ENCODE results near the gene RHOH. TPM values are rescaled to one million over a fixed set of nuclear protein-coding genes. Genes with fewer than 3 reads are reported as not detected.

The RHOH gene
- total RNA-seq, 2 donors from 2014 or later = 1.6 to 2.6 TPM

GRCh38 chr4:40193578-40193977, 3.3 kb upstream of the RHOH start:
- intact Hi-C loops (cut with DNase I) = no loop called here
- Histone ChIP-seq H3K27me3 (no peaks in the 10 kb centered on the region), H3K4me3 (no peak overlapping the region), H3K9ac (ENCODE audit: low read depth in 2 of 2, low read length in 2 of 2) (peak overlapping the region in 1 of 2 donors; percentile 37), H3K27ac (peak overlapping the region; percentile 52), H3K36me3 (no peaks in the 10 kb centered on the region), H3K4me1 (no peaks in the 10 kb centered on the region), H3K9me3 (no peaks in the 10 kb centered on the region)
- TF ChIP-seq CTCF (IDR thresholded peaks at IDR 0.05) = no peak
- DNase-seq = no peak

DNA sequence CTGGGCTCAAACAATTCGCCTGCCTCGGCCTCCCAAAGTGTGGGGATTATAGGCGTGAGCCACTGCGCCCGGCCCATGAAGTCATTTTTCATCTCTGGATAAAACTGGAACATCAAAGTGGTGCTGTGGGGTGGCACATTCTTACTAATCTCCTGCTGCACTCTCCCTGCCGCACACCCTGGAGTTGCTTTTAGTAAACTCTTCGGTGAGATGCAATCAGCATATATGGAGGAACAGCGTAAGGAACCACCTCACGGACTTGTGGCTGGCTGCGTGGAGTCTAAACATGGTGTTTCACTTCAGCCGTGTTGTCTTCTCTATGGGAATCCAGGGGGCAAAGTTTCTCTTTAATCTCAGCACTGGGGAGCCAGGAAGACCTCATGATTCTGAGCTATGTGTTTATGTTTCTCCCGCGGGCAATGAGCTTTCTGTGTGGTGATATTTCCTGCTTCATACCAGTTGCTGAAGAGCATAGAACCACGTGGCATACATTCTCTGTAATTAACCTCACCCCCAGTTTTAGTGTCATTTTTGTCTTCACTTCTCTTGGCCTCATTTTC, 2.1 kb upstream of the RHOH start:
- TF ChIP-seq CTCF (IDR thresholded peaks at IDR 0.05) = no peak
- Histone ChIP-seq H3K9ac (ENCODE audit: low read depth in 2 of 2, low read length in 2 of 2) (peak overlapping the region in 1 of 2 donors; percentile 30), H3K27ac (peak overlapping the region; percentile 52), H3K9me3 (no peaks in the 10 kb centered on the region), H3K36me3 (no peaks in the 10 kb centered on the region), H3K27me3 (no peaks in the 10 kb centered on the region), H3K4me3 (no peak overlapping the region), H3K4me1 (no peaks in the 10 kb centered on the region)
- intact Hi-C loops (cut with DNase I) = no loop called here
- no peak for DNase-seq

DNA sequence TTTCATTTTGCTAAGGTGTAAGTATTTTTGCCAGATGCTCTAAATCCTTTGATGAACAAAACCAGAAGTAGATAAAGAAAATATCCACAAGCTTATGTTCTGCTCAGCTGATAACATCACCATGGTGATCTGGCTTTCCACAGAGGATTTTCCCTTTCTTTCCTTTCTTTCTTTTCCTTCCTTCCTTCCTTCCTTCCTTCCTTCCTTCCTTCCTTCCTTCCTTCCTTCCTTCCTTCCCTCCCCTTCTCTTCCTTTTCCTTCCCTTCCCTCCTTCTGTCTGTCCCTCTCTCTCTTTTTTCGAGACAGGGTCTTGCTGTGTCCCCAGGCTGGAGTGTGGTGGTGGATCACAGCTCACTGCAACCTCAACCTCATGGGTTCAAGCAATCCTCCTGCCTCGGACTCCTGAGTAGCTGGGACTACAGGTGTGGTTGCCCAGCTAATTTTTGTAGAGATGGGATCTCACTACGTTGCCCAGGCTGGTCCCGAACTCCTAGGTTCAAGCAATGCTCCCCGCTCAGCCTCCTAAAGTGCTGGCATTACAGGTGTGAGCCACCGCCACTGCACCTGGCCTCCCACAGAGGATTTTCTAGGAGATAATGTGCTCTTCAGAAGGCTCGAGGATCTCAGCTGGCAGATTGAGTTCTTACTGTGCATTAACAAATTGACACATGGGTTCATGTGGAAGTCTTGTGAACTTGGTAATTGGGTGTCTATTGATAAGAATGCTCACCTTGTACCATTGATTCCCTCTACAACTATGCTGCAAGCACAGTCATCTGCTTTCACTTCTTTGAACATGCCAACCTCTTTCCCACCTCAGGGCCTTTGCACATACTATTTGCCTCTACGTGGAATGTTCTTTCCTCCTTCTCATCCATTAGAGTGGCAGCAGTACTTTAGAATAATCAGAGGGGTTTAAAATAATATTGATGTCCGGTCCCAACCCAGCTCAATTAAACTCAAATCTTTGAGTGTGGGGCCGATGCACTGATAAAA, 1.4 kb upstream of the RHOH start:
- no peak overlapping the region for H3K9ac ChIP-seq (ENCODE audit: low read depth in 2 of 2, low read length in 2 of 2)
- H3K9me3 ChIP-seq = no peaks in the 10 kb centered on the region
- H3K4me1 ChIP-seq = no peaks in the 10 kb centered on the region
- no peak for TF ChIP-seq CTCF (IDR thresholded peaks at IDR 0.05)
- DNase-seq = no peak
- intact Hi-C loops (cut with DNase I) = no loop called here
- no peaks in the 10 kb centered on the region for H3K36me3 ChIP-seq
- H3K27me3 ChIP-seq = no peaks in the 10 kb centered on the region
- H3K27ac ChIP-seq = peak overlapping the region; percentile 52
- no peak overlapping the region for H3K4me3 ChIP-seq

GRCh38 chr4:40196272-40196671, 559 bp upstream of the RHOH start:
- intact Hi-C loops (cut with DNase I) = no loop called here
- no peak for TF ChIP-seq CTCF (IDR thresholded peaks at IDR 0.05)
- Histone ChIP-seq H3K4me3 (no peak overlapping the region), H3K4me1 (no peaks in the 10 kb centered on the region), H3K9me3 (no peaks in the 10 kb centered on the region), H3K36me3 (no peaks in the 10 kb centered on the region), H3K27me3 (no peaks in the 10 kb centered on the region), H3K9ac (ENCODE audit: low read depth in 2 of 2, low read length in 2 of 2) (no peak overlapping the region), H3K27ac (peak overlapping the region; percentile 60)
- no peak for DNase-seq

DNA sequence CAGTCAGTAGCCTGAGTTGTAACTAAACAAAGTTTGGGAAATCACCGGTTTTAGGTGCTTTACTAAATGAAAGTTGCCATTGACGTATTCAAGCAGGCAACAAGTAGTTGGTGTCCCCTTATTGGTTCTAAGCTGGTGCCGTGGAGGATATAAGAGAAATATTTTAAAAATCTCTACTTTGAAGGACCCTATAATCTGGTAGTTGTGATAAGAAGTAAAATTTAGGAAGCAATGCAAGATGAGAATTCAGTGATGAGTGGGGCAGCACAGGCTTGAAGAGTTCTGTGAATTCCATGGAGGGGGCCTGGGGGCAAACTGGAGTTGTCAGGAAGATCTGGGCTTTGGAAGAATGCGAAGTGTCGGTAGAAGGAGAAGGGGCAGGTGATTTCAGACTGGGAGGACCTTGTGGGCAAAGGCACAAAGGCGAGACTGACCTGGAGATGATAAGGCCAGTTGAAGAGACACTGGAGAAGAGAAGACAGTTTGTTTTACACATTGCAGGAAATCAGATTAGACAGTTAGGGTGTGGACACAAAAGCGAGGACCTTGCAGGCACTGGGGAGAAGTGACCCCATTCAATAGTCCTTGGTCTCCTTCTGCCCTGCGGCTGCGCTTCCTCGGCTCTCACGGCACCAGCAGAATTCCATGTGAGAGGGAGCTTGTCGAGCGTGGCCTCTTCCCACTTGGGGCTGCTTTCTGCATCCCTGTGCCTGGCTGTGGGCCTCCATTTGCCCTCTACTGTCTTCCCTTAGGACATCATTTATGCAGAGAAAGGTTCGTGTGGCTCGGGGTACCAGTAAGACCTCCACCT, 1.3 kb downstream of the RHOH start:
- H3K4me1 ChIP-seq = no peaks in the 10 kb centered on the region
- peak overlapping the region; percentile 60 for H3K27ac ChIP-seq
- peak overlapping the region; percentile 8 for H3K4me3 ChIP-seq
- no peaks in the 10 kb centered on the region for H3K36me3 ChIP-seq
- no peak for DNase-seq
- no peaks in the 10 kb centered on the region for H3K27me3 ChIP-seq
- H3K9ac ChIP-seq (ENCODE audit: low read depth in 2 of 2, low read length in 2 of 2) = peak overlapping the region; percentile 68 to 74
- intact Hi-C loops (cut with DNase I) = no loop called here
- no peak for TF ChIP-seq CTCF (IDR thresholded peaks at IDR 0.05)
- H3K9me3 ChIP-seq = no peaks in the 10 kb centered on the region

Data from colonic mucosa (tissue), 4 donors.